ENCODE measurements around the gene ABCC1.

- no peak for TF ChIP-seq EZH2 (IDR thresholded peaks at IDR 0.05; ENCODE audit: low read depth)
- TF ChIP-seq, protein P1, sequence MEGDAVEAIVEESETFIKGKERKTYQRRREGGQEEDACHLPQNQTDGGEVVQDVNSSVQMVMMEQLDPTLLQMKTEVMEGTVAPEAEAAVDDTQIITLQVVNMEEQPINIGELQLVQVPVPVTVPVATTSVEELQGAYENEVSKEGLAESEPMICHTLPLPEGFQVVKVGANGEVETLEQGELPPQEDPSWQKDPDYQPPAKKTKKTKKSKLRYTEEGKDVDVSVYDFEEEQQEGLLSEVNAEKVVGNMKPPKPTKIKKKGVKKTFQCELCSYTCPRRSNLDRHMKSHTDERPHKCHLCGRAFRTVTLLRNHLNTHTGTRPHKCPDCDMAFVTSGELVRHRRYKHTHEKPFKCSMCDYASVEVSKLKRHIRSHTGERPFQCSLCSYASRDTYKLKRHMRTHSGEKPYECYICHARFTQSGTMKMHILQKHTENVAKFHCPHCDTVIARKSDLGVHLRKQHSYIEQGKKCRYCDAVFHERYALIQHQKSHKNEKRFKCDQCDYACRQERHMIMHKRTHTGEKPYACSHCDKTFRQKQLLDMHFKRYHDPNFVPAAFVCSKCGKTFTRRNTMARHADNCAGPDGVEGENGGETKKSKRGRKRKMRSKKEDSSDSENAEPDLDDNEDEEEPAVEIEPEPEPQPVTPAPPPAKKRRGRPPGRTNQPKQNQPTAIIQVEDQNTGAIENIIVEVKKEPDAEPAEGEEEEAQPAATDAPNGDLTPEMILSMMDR (conservative IDR thresholded peaks at IDR 0.05), result no peak
Measured at GRCh38 chr16:15974057-15974456, 24.6 kb downstream of the ABCC1 start.
